ELR (cell line): Measurements from ENCODE around the gene VTN.
"Not testable (repeated sequence)": the region's sequence is repeated elsewhere in the genome, so short reads cannot be mapped to it uniquely, and the experiment has no call there.

Source experiments
- DNase-seq: peaks from one replicate; pipeline ENCODE4 v3.0.0-alpha.2; 2015; ENCODE audit warnings: low read depth

VTN gene

DNA sequence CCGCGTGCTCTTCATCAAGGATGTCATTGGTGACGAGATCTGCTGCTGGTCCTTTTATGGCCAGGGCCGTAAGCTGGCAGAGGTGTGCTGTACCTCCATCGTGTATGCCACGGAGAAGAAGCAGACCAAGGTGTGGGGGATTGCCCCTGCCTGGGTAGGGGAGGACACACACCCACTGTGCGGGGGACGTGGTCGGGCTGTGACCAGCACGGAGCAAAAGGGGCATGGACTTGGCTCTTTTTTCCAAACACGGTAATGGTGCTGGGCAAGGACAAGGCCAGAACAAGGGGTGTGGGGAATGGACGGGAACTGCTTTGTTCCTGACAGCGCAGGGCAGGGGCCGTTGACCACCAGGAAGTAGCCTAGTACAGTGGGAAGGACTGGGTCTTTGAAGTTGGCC, 27.8 kb downstream of the VTN start:
- DNase-seq, result no peak

DNA sequence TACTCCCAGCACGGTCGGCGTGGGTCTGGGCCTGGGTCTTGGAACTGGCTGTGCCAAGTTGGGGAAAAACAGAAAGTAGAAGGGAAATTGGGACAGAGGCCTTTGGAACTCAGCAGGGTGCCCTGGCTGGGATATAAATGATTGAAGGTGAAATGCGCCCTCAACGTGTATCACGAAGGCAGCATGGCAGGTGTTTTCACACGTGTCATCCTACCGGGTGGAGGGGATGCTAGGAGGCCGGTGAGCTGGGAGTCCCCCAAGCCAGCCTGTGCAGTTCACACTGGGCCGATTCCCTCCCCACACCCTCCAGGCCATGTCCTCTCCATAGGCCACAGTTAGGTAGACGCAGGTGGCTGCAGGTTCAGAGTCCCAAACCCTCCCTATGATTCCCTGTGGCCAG, 28.6 kb downstream of the VTN start:
- no peak for DNase-seq

DNA sequence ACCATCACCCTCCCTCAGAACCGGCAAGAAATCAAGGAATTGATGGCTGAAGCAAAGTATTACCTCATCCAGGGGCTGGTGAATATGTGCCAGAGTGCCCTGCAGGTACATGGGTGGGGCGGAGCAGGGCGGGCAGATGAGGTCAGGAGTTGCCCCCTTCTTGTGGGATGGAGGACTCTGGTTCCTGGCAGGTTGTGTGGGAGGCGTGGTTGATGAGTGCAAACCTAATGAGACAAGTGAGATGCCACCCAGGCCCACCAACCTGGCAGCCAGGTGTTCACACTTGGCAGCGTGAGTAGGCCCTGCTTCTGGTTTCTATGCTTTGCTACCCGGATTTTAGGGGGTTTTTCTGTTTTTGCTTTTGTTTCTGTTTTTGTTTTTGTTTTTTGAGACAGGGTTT, 29.7 kb downstream of the VTN start:
- no peak for DNase-seq

DNA sequence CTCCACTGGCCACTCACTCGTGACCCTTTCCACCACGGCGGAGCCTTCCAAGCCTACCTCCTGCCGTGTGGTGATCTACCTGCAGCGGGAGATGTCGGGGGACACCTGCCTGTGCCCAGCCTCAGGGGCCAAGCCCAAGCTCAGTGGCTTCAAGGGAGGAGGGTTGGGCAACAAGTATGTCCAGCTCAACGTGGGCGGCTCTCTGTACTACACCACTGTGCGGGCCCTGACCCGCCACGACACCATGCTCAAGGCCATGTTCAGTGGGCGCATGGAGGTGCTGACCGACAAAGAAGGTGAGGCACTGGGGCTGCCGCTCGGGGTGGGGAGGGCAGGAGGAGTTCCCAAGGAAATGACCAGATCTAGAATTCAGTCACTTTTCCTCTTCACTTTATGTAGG, 30.7 kb downstream of the VTN start:
- no peak for DNase-seq

DNA sequence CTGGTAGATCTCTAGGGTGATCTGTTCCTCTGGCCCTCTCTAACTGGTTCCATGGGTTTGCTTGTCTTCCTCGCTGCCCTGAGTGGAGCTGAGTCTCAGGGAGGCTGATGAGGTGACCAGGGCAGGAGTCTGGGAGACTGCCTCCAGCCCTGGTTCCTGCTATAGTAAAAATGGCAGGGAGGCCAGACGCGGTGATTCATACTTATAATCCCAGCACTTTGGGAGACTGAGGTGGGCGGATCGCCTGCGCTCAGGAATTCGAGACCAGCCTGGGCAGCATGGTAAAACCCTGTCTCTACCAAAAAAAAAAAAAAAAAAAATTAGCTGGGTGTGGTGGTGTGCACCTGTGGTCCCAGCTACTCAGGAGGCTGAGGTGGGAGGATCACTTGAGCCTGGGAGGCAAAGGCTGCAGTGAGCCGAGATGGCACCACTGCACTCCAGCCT, 31.3 kb downstream of the VTN start:
- DNase-seq, result not testable (repeated sequence)

DNA sequence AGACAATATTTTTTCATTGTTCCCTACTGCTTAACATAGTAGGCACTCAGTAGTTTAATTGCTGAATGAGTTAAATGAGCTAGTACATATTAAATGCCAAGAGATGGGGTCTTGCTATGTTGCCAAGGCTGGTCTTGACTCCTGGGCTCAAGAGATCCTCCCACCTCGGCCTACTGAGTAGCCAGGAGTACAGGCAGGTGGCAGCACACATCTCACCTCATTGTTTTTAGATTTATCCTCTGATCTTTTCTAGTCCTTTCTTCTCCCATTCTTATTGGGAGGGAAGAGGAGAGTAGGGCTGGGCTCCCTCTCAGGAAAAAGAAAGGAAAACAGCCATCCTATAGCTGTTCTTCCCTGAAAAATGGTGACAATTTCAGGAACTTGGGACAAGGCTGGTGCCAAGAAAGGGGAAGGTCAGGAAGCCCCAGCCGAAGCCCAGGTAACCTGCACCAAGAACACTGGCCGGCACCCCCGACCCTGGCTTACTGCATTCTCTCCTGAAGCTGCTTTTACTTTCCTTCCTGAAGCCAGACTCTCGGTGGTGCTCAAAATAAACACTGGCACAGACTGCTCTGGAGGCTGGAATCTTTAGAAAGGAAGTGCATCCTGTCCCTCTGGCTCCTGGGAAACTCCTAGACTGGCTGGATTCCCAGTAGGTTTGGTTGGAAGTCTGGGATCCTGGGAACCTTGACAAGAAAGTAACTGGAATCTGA, 31.9 kb downstream of the VTN start:
- peak; percentile 75 for DNase-seq

DNA sequence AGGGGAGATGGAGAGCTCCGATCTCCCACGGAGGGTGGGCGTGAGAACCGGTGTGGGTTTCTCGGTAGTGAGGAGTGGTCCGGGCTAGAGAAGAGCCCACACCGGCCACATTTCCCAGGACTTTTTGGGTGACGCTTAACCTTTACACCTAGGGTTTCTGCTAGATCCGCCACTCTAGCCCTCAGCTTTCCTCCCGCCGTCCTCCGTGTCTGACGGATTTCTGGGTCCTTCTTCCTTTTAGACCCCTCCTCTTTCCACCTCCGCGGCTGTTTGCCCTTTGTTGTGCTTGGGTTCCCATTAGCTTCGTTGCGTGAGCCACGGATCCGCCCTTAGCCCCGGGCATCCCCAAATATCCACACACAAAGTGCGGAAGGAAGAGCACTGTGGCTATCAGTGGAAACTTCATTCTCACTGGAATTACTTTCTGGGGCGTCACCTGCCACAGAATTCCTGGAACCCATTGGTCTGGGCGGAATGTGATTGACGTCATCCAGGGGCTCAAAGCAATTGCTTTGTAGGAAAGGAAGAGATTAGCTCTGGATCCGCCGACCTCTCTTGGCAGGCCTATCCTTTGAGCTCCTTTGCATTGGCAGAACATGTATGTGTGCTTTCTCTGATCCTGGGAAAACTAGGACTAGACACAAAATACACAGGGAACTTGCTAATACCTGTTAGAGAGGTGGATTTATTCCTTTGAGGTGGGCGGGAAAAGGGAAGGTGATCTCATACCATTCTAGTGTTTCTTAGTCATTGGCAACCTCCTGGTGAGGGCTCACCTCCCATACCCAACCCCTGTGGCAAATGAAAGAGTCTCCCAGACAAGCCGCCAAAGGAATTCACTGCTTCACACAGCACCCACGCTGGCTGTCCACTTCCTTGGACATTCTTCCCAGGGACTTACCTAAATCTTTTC, 33.9 kb downstream of the VTN start:
- peak; percentile 93 for DNase-seq

DNA sequence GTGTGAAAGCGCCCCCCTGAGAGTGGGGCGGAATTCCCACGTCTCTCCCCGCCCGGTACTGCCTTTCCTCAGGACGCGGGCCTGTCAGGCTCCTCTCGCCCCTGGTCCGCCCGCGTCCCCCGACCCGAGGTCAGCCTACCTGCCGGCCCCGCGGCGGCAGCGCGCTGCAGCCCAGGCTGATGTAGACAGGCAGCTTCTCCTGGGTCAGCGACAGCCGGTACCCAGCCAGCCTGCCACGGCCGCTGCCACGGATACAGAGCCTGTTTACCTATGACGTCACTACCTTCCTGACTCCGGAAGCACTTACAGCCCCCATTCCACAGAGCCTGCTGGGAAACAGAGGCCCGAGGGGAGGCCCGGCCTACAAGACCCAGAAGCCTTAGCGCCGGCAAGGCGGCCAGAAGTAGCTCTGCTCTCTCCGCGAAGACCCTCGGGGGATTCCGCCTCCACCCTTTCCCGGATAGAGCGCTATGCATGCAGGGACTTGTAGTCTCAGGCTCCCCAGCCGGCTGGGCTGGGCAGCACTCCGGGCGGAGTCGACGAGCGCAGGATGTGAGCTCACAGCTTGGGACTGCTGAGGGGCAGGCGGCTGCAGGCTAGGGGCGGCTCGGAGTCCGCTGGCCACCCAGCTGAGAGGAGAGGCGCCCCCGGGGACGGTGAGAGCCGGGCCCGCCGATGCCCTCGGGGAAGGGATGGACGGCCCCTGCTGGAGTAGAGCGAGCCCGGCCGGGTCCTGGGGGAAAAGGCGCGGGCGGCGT, 34.7 kb downstream of the VTN start, which contains the start of the genes IFT20 and TNFAIP1:
TSS of gene IFT20 (minus strand) at position 272 of the 758 bp plus-strand sequence. CDS start 3,487 bp downstream, outside the sequence.
TSS of gene TNFAIP1 (plus strand) at position 561 of the 758 bp plus-strand sequence. CDS start 3,761 bp downstream, outside the sequence.
- peak; percentile 100 for DNase-seq

DNA sequence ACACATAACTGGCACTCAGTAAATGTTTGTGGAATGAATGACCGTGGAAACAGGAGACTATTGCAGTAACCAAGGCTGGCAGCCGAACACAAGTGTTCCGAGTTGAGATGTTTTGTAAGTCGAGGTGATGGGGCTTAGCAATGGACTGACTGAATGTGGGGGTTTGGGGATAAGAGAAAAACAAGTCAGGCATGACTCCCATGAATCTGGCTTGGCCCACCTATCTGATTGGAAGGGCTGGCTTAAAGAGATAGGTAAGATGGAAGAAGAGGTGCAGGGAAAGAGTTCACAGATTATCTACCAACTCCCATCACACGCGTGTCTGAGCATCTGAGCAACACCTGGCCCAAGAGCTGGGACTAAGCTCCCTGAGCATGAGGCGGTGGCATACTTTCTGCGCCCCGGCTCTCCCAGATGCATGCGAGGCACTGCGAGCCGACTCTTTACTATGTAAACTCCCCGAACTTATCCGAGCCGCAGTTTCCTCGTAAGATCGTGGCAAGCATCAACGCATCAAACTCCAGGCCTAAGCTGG, 35.4 kb downstream of the VTN start:
- peak; percentile 50 for DNase-seq

DNA sequence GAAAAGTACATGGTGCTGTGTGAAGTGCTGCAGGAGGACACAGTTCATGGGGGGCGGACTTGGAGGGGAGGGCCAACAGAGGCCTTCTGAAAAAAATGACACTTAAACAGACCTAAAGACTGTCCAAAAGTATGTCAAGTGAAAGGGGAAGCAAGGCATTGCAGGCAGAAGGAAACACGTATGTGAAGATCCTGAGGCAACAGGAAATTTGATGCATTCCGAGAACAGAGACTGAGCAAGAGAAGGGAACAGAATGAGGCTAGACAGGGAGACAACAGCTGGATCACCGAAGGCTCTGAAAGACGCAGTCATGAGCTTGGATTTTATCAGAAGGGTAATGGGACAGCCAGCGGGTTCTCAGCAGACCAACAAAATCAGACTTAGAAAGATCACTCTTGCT, 35.9 kb downstream of the VTN start:
- DNase-seq, result no peak

DNA sequence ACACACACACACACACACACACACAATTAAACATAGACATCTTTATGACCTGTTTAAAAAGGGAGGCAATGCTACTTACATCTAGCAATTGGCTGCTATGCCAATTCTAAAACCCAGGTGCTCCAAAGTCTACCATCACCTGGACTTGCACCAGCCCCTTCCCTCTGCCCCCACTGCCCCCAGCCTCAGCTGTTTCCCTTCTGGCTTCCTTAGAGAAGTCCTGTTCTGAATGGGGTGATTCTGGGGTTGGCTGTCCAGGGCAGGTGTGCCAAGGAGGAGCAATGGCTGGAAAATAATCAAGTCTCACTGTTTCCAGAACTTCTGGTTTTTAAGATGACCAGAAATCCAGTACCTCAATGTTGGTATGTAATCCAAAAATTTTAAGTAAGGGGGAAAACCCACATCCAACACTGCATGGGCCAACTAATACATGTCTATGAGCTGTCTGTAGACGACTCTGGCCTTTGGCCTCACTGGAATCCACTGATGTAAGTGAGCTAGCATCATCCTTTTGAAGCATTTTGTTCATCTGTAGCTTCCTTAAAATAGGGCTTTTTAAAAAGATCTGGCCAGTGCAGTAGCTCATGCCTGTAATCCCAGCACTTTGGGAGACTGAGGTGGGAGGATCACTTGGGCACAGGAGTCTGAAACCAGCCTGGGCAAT, 36.9 kb downstream of the VTN start:
- no peak for DNase-seq

DNA sequence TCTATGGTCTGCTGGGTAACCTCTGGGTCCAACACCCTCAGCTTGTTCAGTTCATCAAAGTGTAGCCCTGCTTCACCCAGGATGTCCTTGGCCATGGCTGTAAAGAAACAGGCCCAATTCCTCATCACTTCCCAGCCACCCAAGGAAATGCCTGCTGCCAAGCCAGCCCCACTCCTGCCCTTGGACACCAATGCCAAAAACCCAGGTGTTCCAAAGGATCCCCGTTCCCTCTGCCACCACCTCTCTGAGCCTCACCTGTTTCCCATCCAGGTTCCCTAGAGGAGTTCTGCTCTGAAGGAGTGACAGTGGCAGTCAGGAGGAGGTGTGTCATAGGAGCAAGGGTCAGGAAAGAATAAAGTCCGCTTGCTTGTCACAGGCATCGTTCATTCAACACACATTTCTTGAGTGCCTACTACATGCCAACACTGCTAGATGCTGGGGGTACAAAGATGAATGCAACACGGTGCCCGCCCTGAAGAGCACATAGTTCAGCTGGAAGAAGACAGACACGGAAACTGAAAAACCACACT, 38.2 kb downstream of the VTN start:
- no peak for DNase-seq

DNA sequence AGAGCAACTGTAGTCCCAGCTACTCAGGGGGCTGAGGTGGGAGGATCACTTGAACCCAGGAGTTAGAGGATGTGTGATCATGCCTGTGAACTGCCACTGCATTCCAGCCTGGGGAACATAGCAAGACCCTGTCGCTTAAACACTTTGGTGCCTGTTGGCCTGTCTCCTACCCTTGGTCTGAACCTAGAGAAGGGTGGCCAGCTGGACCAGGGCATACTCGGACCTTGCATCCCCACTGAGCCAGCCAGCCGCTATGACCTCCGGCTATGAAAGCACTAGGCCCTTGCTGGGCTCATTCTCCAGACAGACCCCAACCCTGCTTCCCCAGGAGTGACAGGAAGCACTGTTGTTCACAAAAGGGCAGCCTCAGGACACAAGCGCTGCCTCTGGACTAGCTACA, 39.4 kb downstream of the VTN start:
- DNase-seq, result no peak

DNA sequence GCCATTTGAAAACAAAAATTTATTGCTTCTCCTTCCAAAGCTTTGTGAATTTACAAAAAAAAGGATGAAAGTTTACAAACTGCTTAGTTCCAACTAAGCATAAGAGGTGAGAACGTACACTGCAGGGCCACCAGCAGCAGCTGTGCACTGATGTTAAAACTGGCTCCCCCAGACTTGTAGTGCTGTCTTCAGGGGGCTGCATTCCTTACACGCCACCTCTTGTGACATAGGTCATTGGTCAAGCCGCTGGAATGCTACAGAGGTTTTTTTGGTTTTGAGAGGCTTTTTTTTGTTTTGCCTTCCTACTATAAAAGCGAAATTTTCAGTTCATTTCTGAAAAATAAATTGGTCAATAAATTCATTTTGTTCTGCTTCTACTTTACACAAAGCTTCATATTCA, 41.8 kb downstream of the VTN start:
- no peak for DNase-seq

DNA sequence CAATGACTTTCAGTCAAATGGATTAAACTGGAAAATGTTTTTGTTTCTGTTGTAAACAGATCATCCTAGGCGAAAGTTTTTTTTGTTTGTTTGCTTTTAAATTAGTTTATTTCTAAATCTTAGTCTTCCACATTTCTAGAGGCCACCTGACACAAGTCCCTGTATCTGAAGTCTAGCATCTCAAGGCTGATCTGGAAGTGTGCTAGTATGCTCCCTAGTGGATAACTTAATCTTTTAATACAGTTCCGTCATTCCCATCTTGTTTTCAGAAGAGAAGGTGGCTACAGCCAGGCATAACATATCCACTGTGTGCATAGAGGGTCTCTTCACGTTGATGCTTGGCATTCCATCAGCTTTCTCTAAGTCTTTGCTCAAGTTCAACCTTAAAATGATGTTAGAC, 42.4 kb downstream of the VTN start:
- peak; percentile 38 for DNase-seq

DNA sequence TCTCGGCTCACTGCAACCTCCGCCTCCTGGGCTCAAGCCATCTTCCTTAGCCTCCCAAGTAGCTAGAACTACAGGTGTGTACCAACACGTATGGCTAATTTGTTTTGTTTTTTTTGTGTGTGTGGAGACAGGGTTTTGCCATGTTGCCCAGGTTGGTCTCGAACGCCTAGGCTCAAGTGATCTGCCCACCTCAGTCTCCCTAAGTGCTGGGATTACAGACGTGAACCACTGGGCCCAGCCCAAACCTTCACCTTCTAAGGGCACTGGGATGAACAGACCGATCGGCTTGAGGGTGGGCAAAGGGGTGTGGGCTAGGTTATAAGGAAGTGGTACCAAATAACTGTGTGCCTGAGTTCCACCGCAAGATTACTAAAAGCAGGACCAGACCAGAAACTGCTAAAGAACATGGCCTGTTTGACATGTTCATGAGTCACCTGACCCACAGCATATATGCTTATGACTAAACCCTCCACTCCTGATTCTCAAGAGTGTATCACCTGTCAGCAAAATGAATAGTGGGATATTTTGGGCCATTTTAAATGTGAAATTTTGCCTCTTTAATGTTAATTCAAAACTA, 43.0 kb downstream of the VTN start:
- DNase-seq, result peak; percentile 59

DNA sequence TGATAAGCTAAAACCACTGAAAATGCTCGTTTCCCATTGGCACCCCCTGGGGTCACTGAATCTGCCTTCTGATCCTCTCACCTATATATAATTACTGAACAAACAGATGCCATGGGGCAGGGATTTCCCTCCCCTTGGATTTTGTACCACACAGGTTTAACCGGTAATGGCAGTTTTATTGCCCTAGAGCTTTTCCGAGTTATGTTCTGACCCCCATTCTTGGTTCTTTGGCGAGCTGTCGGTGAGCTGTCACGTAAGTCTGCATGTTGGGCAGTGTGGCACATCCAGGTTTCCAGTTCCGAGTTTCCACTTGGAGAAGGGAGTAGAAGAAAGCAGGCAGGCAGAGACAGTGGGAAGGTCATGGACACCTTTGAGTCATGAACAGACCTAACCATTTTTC, 44.0 kb downstream of the VTN start:
- DNase-seq, result no peak

DNA sequence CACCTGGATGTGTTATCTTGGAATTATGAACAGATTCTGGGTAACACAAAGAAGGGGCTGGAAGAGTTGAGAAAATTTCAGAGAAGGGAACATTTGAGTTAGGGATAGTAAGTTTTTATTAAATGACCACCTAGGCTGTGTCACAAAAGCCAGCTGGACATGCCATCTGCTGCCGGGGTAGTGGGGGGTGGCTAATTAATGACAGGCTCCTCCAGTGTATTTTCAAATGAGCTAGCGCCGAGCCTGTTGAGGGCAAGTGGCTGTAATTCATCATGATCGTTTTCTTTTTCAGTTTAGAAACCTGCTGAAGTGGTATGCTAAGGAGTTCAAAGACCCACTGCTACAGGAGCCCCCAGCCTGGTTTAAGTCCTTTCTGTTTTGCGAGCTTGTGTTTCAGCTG, 44.9 kb downstream of the VTN start:
- DNase-seq, result no peak

DNA sequence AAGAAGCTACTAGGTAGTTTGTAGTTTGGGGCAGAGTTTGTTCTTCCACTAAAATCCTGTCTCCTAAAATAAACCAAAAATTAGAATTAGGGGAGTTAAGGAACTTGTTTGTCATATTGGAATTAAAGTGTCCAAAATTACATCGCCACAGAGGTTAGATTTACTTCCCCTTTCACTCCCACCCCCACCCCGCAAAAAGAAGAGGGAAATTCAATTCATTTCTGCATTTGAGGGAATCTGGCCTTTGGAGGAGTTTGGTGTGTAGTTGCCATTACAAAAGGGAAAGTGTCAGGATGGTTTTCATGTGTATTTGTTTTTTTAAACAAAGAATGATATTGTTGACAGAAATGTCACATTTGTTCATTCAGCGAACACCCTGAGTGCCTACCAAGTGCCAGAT, 45.3 kb downstream of the VTN start:
- DNase-seq, result no peak

DNA sequence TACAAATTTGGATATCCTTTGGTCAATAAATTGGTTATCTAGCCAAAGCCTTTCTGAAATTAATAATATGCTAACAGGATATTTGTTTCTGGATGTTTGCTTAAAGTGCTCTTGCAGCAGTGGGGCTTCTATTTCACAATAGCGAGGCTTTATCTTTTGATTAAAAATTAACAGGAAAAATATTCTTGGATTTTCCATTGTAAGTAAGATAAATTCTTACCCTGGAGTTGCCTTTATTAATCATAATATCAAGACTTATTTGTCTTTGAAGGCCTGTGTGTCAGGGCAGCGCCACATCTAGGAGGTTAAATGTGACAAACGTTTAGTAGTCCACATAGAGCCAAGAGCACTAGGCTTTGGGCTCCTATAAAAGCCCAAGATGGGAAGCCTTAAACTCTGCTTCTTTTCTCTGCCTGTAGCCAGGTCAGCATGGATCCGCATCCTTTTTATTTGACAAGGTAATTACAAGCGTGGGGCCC, 45.8 kb downstream of the VTN start:
- DNase-seq, result no peak
